ENCODE results near the gene MGAT4A.

- TF ChIP-seq POLR2A (IDR thresholded peaks at IDR 0.05; ENCODE audit: low read length): no peak
- no peak for TF ChIP-seq TP53 (CRISPR knock-in tag; IDR thresholded peaks at IDR 0.05)
- no peak for TF ChIP-seq FOSL2 (IDR thresholded peaks at IDR 0.05)
- no peak for TF ChIP-seq FOSL2 (CRISPR knock-in tag; IDR thresholded peaks at IDR 0.05)
- TF ChIP-seq, protein P1, sequence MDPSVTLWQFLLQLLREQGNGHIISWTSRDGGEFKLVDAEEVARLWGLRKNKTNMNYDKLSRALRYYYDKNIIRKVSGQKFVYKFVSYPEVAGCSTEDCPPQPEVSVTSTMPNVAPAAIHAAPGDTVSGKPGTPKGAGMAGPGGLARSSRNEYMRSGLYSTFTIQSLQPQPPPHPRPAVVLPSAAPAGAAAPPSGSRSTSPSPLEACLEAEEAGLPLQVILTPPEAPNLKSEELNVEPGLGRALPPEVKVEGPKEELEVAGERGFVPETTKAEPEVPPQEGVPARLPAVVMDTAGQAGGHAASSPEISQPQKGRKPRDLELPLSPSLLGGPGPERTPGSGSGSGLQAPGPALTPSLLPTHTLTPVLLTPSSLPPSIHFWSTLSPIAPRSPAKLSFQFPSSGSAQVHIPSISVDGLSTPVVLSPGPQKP (IDR thresholded peaks at IDR 0.05; ENCODE audit: low read depth, low read length): no peak
- no peak for TF ChIP-seq USF2 (IDR thresholded peaks at IDR 0.05)
- TF ChIP-seq CTCF (IDR thresholded peaks at IDR 0.05): no peak
- no peak for TF ChIP-seq RFX5 (IDR thresholded peaks at IDR 0.05)
These were observed 146.9 kb downstream of the MGAT4A start for GRCh38 chr2:98583816-98584618.

Measured in A549 (cell line).